ENCODE data around the gene CRELD2.

GRCh38 chr22:49885281-49885680 lies 33.2 kb upstream of the CRELD2 start:
- TF ChIP-seq CTCF (IDR thresholded peaks at IDR 0.05; ENCODE audit: poor library complexity, severe bottlenecking), result no peak
- TF ChIP-seq EP300 (conservative IDR thresholded peaks at IDR 0.05; ENCODE audit: poor library complexity, severe bottlenecking), result no peak
- no peak for TF ChIP-seq EZH2 (IDR thresholded peaks at IDR 0.05; ENCODE audit: borderline replicate concordance, insufficient read depth, low read length, poor library complexity, severe bottlenecking)
- no peak for TF ChIP-seq TAF1 (IDR thresholded peaks at IDR 0.05; ENCODE audit: low read depth)
- no peak for TF ChIP-seq RAD21 (conservative IDR thresholded peaks at IDR 0.05)
- no peak for TF ChIP-seq MXI1 (conservative IDR thresholded peaks at IDR 0.05; ENCODE audit: poor library complexity, severe bottlenecking)

All from neural cell (in vitro differentiated cells).